ENCODE measurements around the gene CBFB. TPM values are rescaled to one million over a fixed set of nuclear protein-coding genes. Genes with fewer than 3 reads are reported as not detected.

CBFB gene
- total and polyA plus RNA-seq, 12 donors: 13.0 to 41.2 (median 27.1) TPM

GRCh38 chr16:67054901-67055300 lies 26.0 kb downstream of the CBFB start:
- H3K4me3 ChIP-seq: no peak overlapping the region
- H3K9me3 ChIP-seq (replicated peaks in 1 of 3): no peaks in the 10 kb centered on the region
- H3K27ac ChIP-seq: no peak overlapping the region
- intact Hi-C loops (cut with DNase I): no loop called here
- no peaks in the 10 kb centered on the region for H3K27me3 ChIP-seq
- H3K4me1 ChIP-seq (replicated peaks in 1 of 2): peaks cover 8 to 10% of the 10 kb centered on the region in 2 donors
- H3K36me3 ChIP-seq (replicated peaks in 1 of 2): no peaks in the 10 kb centered on the region
- TF ChIP-seq CTCF (IDR thresholded peaks at IDR 0.05) (no peak), POLR2A (IDR thresholded peaks at IDR 0.05) (no peak)
- DNase-seq: no peak
- 94 to 97% (median 96%) methylated on average over 2 of the region's 2 CpGs for WGBS, 4 donors

- peak in 1 of 2 donors; percentile 39 for TF ChIP-seq POLR2A (IDR thresholded peaks at IDR 0.05)
- TF ChIP-seq CTCF (IDR thresholded peaks at IDR 0.05): no peak
- no peak overlapping the region for H3K4me3 ChIP-seq
- intact Hi-C loops (cut with DNase I): no loop called here
- peak overlapping the region in 2 of 5 donors; percentile 55 to 68 for H3K27ac ChIP-seq
- H3K27me3 ChIP-seq: no peaks in the 10 kb centered on the region
- DNase-seq: peak in 3 of 7 donors; percentile 23 to 46 (median 40)
- 65 to 75% (median 68%) methylated on average over 4 of the region's 4 CpGs for WGBS, 4 donors
- no peaks in the 10 kb centered on the region for H3K36me3 ChIP-seq (replicated peaks in 1 of 2)
- peaks cover 8 to 10% of the 10 kb centered on the region in 2 donors for H3K4me1 ChIP-seq (replicated peaks in 1 of 2)
- no peaks in the 10 kb centered on the region for H3K9me3 ChIP-seq (replicated peaks in 1 of 3)
These were observed 27.0 kb downstream of the CBFB start for GRCh38 chr16:67055712-67056487.

- Histone ChIP-seq H3K9me3 (replicated peaks in 1 of 3) (no peaks in the 10 kb centered on the region), H3K27me3 (no peaks in the 10 kb centered on the region), H3K27ac (no peak overlapping the region), H3K36me3 (replicated peaks in 1 of 2) (peaks cover 0 to 10% of the 10 kb centered on the region in 2 donors), H3K4me3 (no peak overlapping the region), H3K4me1 (replicated peaks in 1 of 2) (no peaks in the 10 kb centered on the region)
- TF ChIP-seq POLR2A (IDR thresholded peaks at IDR 0.05) (no peak), CTCF (IDR thresholded peaks at IDR 0.05) (no peak)
- 58 to 68% (median 61%) methylated on average over 2 of the region's 2 CpGs for WGBS, 4 donors
- intact Hi-C loops (cut with DNase I): no loop called here
- DNase-seq: no peak
These were observed 34.1 kb downstream of the CBFB start for GRCh38 chr16:67063008-67063407.

- Histone ChIP-seq H3K27ac (no peak overlapping the region), H3K4me3 (no peak overlapping the region), H3K9me3 (replicated peaks in 1 of 3) (no peaks in the 10 kb centered on the region), H3K36me3 (replicated peaks in 1 of 2) (peaks cover 0 to 18% of the 10 kb centered on the region in 2 donors), H3K4me1 (replicated peaks in 1 of 2) (no peaks in the 10 kb centered on the region), H3K27me3 (no peaks in the 10 kb centered on the region)
- no peak for DNase-seq
- TF ChIP-seq POLR2A (IDR thresholded peaks at IDR 0.05): no peak
- no peak for TF ChIP-seq CTCF (IDR thresholded peaks at IDR 0.05)
- WGBS, 4 donors: 86 to 96% (median 96%) methylated on average over 2 of the region's 2 CpGs
- intact Hi-C loops (cut with DNase I): no loop called here
These were observed 39.3 kb downstream of the CBFB start for GRCh38 chr16:67068212-67068753.

All from adrenal gland (tissue), 12 donors.